ENCODE measurements around the gene SH3BP4. TPM values are rescaled to one million over a fixed set of nuclear protein-coding genes. Genes with fewer than 3 reads are reported as not detected.

SH3BP4 gene
- total RNA-seq, 1 experiment from 2014 or later: 93.8 TPM

GRCh38 chr2:235032466-235032865 is 80.6 kb downstream of the SH3BP4 start:
- H3K23ac ChIP-seq (ENCODE audit: insufficient read length, low read depth, low read length): no peak overlapping the region
- no peak for TF ChIP-seq CTCF (conservative IDR thresholded peaks at IDR 0.05)
- no peak overlapping the region for H4K91ac ChIP-seq (ENCODE audit: insufficient read length, low read depth, low read length)
- no peak overlapping the region for H2BK5ac ChIP-seq (ENCODE audit: insufficient read length, low read length)
- H2AK5ac ChIP-seq (ENCODE audit: insufficient read length, low read length): no peak overlapping the region
- Mint-ChIP-seq H3K36me3 (ENCODE audit: insufficient read depth in 1 of 3, low read depth in 3 of 3) (peaks cover 4 to 49% (median 44%) of the 10 kb centered on the region in 3 experiments; a peak in 6 of 7 replicates), H3K9me3 (no peaks in the 10 kb centered on the region), H3K27ac (peak overlapping the region in 2 of 3 experiments; percentile 27 to 34; a peak in 3 of 7 replicates), H3K27me3 (ENCODE audit: low read depth) (no peaks in the 10 kb centered on the region), H3K4me1 (peaks cover 26 to 28% of the 10 kb centered on the region in 2 experiments), H3K4me3 (no peak overlapping the region)
- H4K8ac ChIP-seq (replicated peaks; ENCODE audit: insufficient read length, low read depth, low read length): no peak overlapping the region
- H3K56ac ChIP-seq (ENCODE audit: insufficient read length, low read depth, low read length): no peak overlapping the region
- H3K4me2 ChIP-seq (ENCODE audit: insufficient read depth, insufficient read length, low read length): no peak overlapping the region
- no peaks in the 10 kb centered on the region for H3K4me1 ChIP-seq (ENCODE audit: insufficient read depth, low read length)
- peak overlapping the region; percentile 17; the same call in 1 of the 2 replicates for H3K14ac ChIP-seq (ENCODE audit: insufficient read depth, low read length)
- no peak overlapping the region for H3K18ac ChIP-seq (ENCODE audit: insufficient read length, low read depth, low read length)
- H2BK15ac ChIP-seq (ENCODE audit: low read depth, low read length): no peak overlapping the region
- peaks cover 8% of the 10 kb centered on the region for H3K79me1 ChIP-seq (ENCODE audit: insufficient read depth, low read depth, low read length, poor library complexity, severe bottlenecking)
- no peak overlapping the region for H3K4ac ChIP-seq (ENCODE audit: low read depth, low read length)
- H2BK120ac ChIP-seq (ENCODE audit: low read depth, low read length, poor library complexity, severe bottlenecking): no peak overlapping the region
- peaks cover 4% of the 10 kb centered on the region; the same call in 1 of the 2 replicates for H3K79me2 ChIP-seq (ENCODE audit: insufficient read depth, low read length)
- no peak overlapping the region for H2BK12ac ChIP-seq (ENCODE audit: insufficient read length, low read depth, low read length)
- H3T11ph ChIP-seq (ENCODE audit: low read length): no peak overlapping the region
- no CpG with 5 or more reads among the region's 16 CpGs for WGBS (ENCODE audit: extremely low coverage, insufficient read length, low lambda C conversion rate)
- H3K23me2 ChIP-seq (ENCODE audit: insufficient read length, low read depth, low read length, poor library complexity, severe bottlenecking): no peaks in the 10 kb centered on the region
- H4K5ac ChIP-seq (ENCODE audit: insufficient read length, low read depth, low read length): no peak overlapping the region
- H2BK20ac ChIP-seq (ENCODE audit: low read depth, low read length, poor library complexity, severe bottlenecking): no peak overlapping the region
- no peaks in the 10 kb centered on the region for H3K27me3 ChIP-seq (ENCODE audit: insufficient read depth, low read length)
- H4K20me1 ChIP-seq (ENCODE audit: control insufficient read depth, insufficient read depth, insufficient read length): no peaks in the 10 kb centered on the region
- H2AFZ ChIP-seq (ENCODE audit: low read length): no peak overlapping the region
- no peaks in the 10 kb centered on the region for H3K9me3 ChIP-seq (ENCODE audit: control insufficient read depth, low read depth, low read length)
- no peak overlapping the region for H3K27ac ChIP-seq (ENCODE audit: insufficient read length, low read depth, low read length)
- DNase-seq: no peak
- no peak overlapping the region for H3K9ac ChIP-seq (ENCODE audit: extremely low read depth, insufficient read length, low read length)
